Upper lobe of right lung (tissue), 1 donor: ENCODE results near the gene C14orf93. TPM values are rescaled to one million over a fixed set of nuclear protein-coding genes. Genes with fewer than 3 reads are reported as not detected.
A peak's percentile ranks its signal among the peaks of the same experiment; 100 is the strongest.

ENCODE experiments used
- ATAC-seq: fragments of 200-7000 bp; cut with Tn5 transposase; one replicate; pipeline ENCODE4 v1.9.1; 2020; ENCODE audit warnings: mild to moderate bottlenecking, moderate library complexity
- DNase-seq: peaks from one replicate; pipeline ENCODE4 v3.0.0-alpha.2; 2020
- H3K27ac ChIP-seq: fragments of 200-600 bp; one replicate; pipeline ENCODE4 v1.8.0; 2022
- H3K27me3 ChIP-seq: fragments of 200-600 bp; one replicate; pipeline ENCODE4 v1.8.0; 2022; ENCODE audit warnings: mild to moderate bottlenecking
- H3K36me3 ChIP-seq: fragments of 200-600 bp; one replicate; pipeline ENCODE4 v1.8.0; 2022
- H3K4me1 ChIP-seq: fragments of 200-600 bp; one replicate; pipeline ENCODE4 v1.8.0; 2022
- H3K4me3 ChIP-seq: fragments of 200-600 bp; one replicate; pipeline ENCODE4 v1.8.0; 2022; ENCODE audit warnings: mild to moderate bottlenecking
- H3K9me3 ChIP-seq: fragments of 200-600 bp; one replicate; pipeline ENCODE4 v1.8.0; 2022
- intact Hi-C: fragments of 100-400 bp; cut with DNase I; formaldehyde crosslinking; loops from one replicate; pipeline ENCODE4 v1.11.0; 2022
- total RNA-seq: library from RNA; stranded (reverse); fragmentation: NEBNext Ultra II Directional; extraction: Animal tissue kit (Norgen Biotek cat#: 25700); gene quantifications from one replicate; pipeline ENCODE4 v1.2.1, GENCODE V29; 2021
- TF ChIP-seq, protein P1 (sequence below): fragments of 200-600 bp; IDR thresholded peaks from one replicate; pipeline ENCODE4 v1.8.0; 2022; ENCODE audit warnings: antibody characterized with exemption
- donor health status: DM: no; HTN: yes; CAD: no; lungs with severe emphysema.

C14orf93 gene
- total RNA-seq, 1 donor from 2014 or later = 8.4 TPM

DNA sequence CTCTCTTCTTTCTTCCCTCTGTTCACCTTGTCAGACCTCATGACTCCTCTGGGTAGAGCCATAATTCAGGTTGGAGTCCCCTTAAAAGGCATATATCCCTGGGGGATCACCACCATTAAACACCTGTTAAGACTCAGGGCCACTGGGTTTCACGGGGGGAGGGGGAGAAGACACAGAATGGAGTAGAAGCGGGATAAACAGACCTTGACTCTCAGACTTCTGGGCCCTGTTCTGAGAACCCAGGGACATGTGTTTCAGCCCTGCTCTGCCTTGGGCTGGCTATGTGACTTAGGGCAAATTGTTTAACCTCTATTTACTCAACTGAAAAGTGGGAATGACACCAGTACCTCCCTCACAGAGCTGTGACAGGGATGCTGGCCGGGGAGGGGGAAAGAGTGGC, 42.7 kb upstream of the C14orf93 start:
- H3K36me3 ChIP-seq = no peaks in the 10 kb centered on the region
- ATAC-seq (no peak), DNase-seq (peak; percentile 16)
- peaks cover 11% of the 10 kb centered on the region for H3K4me1 ChIP-seq
- TF ChIP-seq, protein P1, sequence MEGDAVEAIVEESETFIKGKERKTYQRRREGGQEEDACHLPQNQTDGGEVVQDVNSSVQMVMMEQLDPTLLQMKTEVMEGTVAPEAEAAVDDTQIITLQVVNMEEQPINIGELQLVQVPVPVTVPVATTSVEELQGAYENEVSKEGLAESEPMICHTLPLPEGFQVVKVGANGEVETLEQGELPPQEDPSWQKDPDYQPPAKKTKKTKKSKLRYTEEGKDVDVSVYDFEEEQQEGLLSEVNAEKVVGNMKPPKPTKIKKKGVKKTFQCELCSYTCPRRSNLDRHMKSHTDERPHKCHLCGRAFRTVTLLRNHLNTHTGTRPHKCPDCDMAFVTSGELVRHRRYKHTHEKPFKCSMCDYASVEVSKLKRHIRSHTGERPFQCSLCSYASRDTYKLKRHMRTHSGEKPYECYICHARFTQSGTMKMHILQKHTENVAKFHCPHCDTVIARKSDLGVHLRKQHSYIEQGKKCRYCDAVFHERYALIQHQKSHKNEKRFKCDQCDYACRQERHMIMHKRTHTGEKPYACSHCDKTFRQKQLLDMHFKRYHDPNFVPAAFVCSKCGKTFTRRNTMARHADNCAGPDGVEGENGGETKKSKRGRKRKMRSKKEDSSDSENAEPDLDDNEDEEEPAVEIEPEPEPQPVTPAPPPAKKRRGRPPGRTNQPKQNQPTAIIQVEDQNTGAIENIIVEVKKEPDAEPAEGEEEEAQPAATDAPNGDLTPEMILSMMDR = no peak
- H3K27me3 ChIP-seq = no peaks in the 10 kb centered on the region
- no peaks in the 10 kb centered on the region for H3K9me3 ChIP-seq
- intact Hi-C loops = no loop called here
- no peak overlapping the region for H3K27ac ChIP-seq
- no peak overlapping the region for H3K4me3 ChIP-seq

DNA sequence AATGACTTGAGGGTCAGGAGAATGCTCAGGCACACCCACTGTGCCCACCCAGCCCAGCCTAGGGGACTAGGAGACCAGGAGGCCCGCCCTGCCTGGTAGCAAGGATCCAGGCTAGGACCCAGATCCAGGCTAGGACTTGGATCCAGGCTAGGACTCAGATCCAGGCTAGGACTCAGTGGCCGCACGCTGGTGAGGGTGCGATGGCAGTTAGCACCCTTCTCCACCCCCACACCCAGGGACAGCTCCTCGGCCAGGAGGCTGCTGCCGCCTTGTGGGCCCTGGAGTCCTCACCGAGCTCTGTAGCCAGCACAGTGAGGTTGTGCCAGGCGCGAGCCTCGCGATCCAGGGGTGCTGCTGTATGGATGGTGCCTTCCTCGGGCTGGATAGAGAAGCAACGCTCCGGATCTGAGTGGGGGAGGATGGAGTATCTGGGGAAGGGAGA, 42.3 kb upstream of the C14orf93 start:
- ATAC-seq = no peak
- Histone ChIP-seq H3K4me3 (no peak overlapping the region), H3K9me3 (no peaks in the 10 kb centered on the region), H3K4me1 (peaks cover 11% of the 10 kb centered on the region), H3K27me3 (no peaks in the 10 kb centered on the region), H3K36me3 (no peaks in the 10 kb centered on the region), H3K27ac (no peak overlapping the region)
- intact Hi-C loops = no loop called here
- TF ChIP-seq, protein P1 = no peak
- DNase-seq = no peak

DNA sequence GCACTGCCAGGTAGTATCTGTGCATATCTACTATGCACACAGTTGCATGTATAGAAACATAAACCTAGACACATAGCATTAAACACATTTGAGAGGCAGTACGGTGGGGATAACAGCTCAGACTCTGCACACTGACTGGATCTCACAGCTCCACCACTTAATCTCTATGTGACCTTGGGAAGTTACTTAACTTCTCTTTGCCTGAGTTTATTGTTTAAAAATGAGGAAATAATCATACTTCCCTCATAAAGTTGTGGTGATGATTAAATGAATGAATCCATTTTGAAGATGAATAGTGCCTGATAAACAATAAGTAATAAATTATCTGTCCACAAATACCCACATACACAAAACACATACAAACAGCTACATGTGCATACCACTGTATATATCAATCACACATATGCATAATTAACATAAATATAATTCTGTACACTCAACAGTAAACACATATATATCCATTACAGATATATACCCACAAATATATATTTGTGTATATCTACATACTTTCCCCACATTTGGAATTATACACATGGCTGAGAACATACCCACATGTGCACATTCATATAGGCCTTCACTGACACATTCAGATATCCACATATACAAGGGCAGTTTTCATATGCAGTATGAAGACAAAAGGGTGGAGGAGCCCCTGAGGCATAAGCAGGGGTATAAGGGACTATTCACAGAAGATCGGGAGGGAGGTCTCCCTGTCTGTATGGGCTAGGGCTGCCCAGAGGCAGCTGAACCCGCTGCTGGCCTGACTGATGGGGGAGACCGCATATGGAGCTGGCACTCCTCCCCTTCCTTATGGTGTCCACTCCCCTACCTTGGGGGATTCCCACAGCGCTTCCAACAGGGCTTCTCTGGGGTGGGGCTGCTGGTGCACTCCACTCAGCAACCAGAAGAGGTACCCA, 41.5 kb upstream of the C14orf93 start:
- Histone ChIP-seq H3K36me3 (no peaks in the 10 kb centered on the region), H3K4me3 (no peak overlapping the region), H3K27me3 (no peaks in the 10 kb centered on the region), H3K27ac (no peak overlapping the region), H3K9me3 (no peaks in the 10 kb centered on the region), H3K4me1 (peaks cover 3% of the 10 kb centered on the region)
- no peak for ATAC-seq
- TF ChIP-seq, protein P1 = no peak
- no peak for DNase-seq
- intact Hi-C loops = no loop called here

DNA sequence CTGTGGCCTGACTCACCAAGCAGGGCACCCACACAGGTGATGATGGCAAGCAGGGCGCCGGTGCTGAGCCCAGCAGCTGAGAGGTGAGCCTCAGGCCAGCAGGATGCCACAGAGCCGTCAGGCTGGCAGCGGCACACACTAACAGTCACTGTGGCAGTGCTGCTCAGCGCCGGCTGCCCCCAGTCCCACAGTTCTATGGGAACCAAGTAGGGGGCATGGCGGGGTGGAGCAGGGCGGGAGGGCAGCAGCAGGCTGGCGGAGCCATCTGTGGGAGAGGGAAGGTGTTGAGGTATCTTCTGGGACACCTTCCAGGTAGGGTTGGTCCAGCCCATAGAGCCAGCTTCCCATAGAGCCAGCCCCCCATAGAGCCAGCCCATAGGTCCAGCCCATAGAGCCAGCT, 39.1 kb upstream of the C14orf93 start:
- TF ChIP-seq, protein P1 = no peak
- intact Hi-C loops = no loop called here
- DNase-seq (no peak), ATAC-seq (no peak)
- Histone ChIP-seq H3K36me3 (no peaks in the 10 kb centered on the region), H3K27ac (no peak overlapping the region), H3K27me3 (no peaks in the 10 kb centered on the region), H3K4me1 (peaks cover 12% of the 10 kb centered on the region), H3K4me3 (no peak overlapping the region), H3K9me3 (no peaks in the 10 kb centered on the region)

DNA sequence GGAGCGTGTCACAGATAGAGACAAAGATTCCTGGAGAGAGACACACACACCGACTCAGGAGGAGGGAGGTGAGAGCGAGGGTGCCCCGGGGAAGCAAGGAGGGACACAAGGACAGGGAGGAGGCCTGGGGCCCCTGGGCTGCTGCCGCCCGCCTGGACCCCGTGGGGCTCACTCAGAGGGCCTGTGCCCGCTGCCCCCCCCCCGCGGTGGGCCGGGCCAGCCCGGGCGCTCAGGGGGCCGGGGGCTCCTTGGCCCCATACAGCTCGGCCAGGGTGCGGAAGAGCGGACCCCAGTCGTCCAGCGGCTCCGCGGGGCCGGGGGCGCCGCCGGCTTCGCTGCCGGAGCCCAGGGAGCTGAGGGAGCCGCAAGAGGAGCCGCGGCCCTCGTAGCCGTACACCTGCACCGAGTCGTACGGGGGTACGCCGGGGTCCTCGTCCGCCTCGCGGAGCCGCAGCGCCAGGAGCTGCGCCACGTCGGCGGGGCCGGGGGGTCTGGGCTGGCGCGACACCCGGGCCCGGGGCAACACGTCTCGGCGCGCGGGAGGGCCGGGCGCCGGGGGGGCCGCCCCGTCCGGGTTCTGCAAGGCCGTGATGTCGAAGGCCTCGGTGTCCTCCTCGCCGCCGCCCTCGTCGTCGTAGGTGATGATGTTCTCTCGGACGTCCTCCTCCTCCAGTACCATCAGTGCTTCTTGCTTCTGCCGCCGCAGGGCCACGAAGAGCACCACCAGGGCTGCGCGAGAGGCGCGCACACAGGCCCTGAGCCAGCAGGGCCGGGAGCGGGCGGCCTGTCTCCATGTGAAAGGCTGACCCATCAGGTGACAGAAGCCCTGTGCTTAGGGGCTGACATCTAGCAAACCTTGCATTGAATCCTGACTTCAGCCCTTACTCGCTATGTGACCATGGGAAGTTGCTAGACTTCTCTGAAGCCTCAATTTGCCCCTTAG, 38.1 kb upstream of the C14orf93 start:
- no peak overlapping the region for H3K4me3 ChIP-seq
- no peaks in the 10 kb centered on the region for H3K27me3 ChIP-seq
- DNase-seq (no peak), ATAC-seq (no peak)
- H3K27ac ChIP-seq = peak overlapping the region; percentile 37
- no peaks in the 10 kb centered on the region for H3K9me3 ChIP-seq
- no peaks in the 10 kb centered on the region for H3K36me3 ChIP-seq
- peaks cover 12% of the 10 kb centered on the region for H3K4me1 ChIP-seq
- intact Hi-C loops = no loop called here
- TF ChIP-seq, protein P1 = no peak
